Measurements from ENCODE around the gene WWC2. TPM values are rescaled to one million over a fixed set of nuclear protein-coding genes. Genes with fewer than 3 reads are reported as not detected.

The WWC2 gene
- total and polyA plus RNA-seq, 2 donors (not counting 3 experiments of a cell fraction or from before 2014, with no cell fraction given) = 12.9 to 52.2 TPM

DNA sequence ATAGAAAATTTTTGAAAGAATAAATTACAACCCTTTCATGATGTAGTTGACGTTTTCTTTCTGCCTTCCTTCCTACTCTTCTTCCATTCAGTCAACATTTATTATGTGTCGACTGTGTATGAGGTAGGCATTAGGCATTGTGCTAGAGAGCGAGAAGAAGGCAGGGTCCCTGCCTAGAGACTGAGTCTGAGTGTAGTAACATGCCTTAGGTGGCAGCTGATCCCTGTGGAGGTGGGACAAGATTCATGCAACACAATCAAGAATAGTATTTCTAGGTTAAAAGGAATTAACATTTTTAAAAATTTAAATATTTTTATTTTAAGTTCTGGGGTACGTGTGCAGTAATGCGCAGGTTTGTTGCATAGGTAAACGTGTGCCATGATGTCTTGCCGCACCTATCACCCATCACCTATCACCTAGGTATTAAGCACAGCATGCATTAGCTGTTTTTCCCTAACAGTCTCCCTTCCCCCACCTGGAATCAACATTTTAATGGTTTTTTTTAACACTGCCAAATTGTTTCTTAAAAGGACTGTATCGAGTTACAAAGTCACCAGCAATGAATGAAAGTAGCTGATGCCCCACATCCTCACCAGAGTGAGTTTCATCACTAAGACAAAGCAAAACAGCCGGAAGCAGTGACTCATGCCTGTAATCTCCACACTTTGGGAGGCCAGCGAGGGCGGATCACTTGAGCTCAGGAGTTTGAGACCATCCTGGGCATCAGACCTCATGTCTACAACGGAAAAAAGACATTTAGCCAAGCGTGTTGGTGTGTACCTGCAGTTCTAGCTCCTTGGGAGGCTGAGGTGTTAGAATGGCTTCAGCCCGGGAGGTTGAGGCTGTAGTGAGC lies 84.0 kb downstream of the WWC2 start:
- H3K9me3 ChIP-seq (replicated peaks; ENCODE audit: control insufficient read depth, insufficient read depth, low read length) = no peaks in the 10 kb centered on the region
- CTCF ChIA-PET = interaction anchor here (0.8 to 1.3 kb wide), 9 partner anchors 11 to 245 kb away, joined by 3 to 6 read pairs (median 4); partner anchors contain the start of gene WWC2
- no peaks in the 10 kb centered on the region for H4K20me1 ChIP-seq (replicated peaks; ENCODE audit: control insufficient read depth, extremely low read depth, insufficient read depth, low read length)
- H3K4me3 ChIP-seq (replicated peaks in 1 of 3; ENCODE audit: insufficient read depth in 1 of 3, low read depth in 1 of 3, low read length in 3 of 3) = no peak overlapping the region
- H3K36me3 ChIP-seq (ENCODE audit: control insufficient read depth in 2 of 2, extremely low read depth in 1 of 2, insufficient read depth in 2 of 2, low read length in 2 of 2) = no peaks in the 10 kb centered on the region
- DNase-seq (ENCODE audit: low read depth, low spot score) (peak; percentile 93), FAIRE-seq (peak; percentile 92)
- dilution Hi-C loops (cut with MboI; ENCODE audit: extremely low pct_ligation_motif_present, low sequenced_read_pairs) (no loop called here), intact Hi-C loops (cut with micrococcal nuclease) (loop anchor here (1.0 kb wide), 2 partner anchors 17 to 84 kb away; partner anchors contain the start of gene WWC2)
- POLR2A ChIA-PET = interaction anchor here (1.1 kb wide), 1 partner anchor 84 kb away, joined by 3 read pairs; the partner anchor contains the start of gene WWC2
- peaks cover 16% of the 10 kb centered on the region for H3K4me1 ChIP-seq (ENCODE audit: control insufficient read depth, extremely low read depth, insufficient read depth, low read length)
- no peak overlapping the region for H2AFZ ChIP-seq (ENCODE audit: low read depth, low read length)
- no peaks in the 10 kb centered on the region for H3K27me3 ChIP-seq (ENCODE audit: control insufficient read depth in 2 of 2, insufficient read depth in 2 of 2, low read length in 2 of 2)
- H3K9ac ChIP-seq (replicated peaks; ENCODE audit: extremely low read depth, insufficient read depth, low read length) = no peak overlapping the region
- no TSS peak for BruUV-seq (replicated peaks)
- peak overlapping the region; percentile 59 for H3K4me2 ChIP-seq (ENCODE audit: insufficient read depth, low read length)
- H3K27ac ChIP-seq (ENCODE audit: insufficient read depth, low read depth, low read length) = peak overlapping the region; percentile 63
- H3K79me2 ChIP-seq (ENCODE audit: control insufficient read depth, insufficient read depth, low read length) = peaks cover 40% of the 10 kb centered on the region
- no peaks in the 10 kb centered on the region for H3K9me1 ChIP-seq (replicated peaks; ENCODE audit: control insufficient read depth, extremely low read depth, insufficient read depth, low read length)
- TF ChIP-seq MYC (IDR thresholded peaks at IDR 0.05; ENCODE audit: low read depth, low read length) (no peak), GATA2 (IDR thresholded peaks at IDR 0.05; ENCODE audit: insufficient read depth, insufficient read length, low read depth, low read length) (peak; percentile 22), POLR2AphosphoS5 (IDR thresholded peaks at IDR 0.05; ENCODE audit: insufficient read depth, low read depth, low read length) (peak; percentile 51), FOS (IDR thresholded peaks at IDR 0.05; ENCODE audit: borderline replicate concordance, insufficient read depth, low read length) (peak; percentile 90), POLR2A (IDR thresholded peaks at IDR 0.05; ENCODE audit: low read depth, low read length) (no peak), JUN (IDR thresholded peaks at IDR 0.05; ENCODE audit: borderline replicate concordance, insufficient read depth, insufficient read length, low read depth) (peak; percentile 91)

Measured in endothelial cell of umbilical vein (primary cell).